ENCODE results near the gene PPIG. TPM values are rescaled to one million over a fixed set of nuclear protein-coding genes. Genes with fewer than 3 reads are reported as not detected.
"Not testable (repeated sequence)": the region's sequence is repeated elsewhere in the genome, so short reads cannot be mapped to it uniquely, and the experiment has no call there.

Gene PPIG
- total RNA-seq, 1 donor from 2014 or later, result 38.0 TPM

DNA sequence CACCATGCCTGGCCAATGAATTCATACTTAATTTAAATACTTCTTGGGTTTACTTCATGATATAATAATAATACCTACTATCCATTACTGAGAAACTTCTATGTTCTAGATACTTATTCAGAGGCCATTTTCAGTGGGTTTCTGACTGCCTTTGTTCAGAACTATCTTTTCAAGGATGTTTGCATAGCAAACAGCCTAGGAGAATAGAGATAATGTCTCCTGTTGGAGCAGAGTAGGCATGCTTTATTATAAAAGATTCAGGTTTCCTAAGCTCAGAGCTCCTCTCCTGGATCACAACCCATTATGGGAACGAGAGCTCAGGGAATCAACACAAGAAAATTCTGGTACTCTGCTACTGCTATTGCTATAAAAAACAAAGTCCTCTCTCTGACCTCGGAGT lies 21.6 kb upstream of the PPIG start:
- no peak overlapping the region for H3K4me3 ChIP-seq
- no peaks in the 10 kb centered on the region for H3K4me1 ChIP-seq
- H3K27me3 ChIP-seq (ENCODE audit: low read depth), result no peaks in the 10 kb centered on the region
- H3K27ac ChIP-seq (replicated peaks), result no peak overlapping the region
- intact Hi-C loops (cut with micrococcal nuclease), result no loop called here
- TF ChIP-seq, protein P1, sequence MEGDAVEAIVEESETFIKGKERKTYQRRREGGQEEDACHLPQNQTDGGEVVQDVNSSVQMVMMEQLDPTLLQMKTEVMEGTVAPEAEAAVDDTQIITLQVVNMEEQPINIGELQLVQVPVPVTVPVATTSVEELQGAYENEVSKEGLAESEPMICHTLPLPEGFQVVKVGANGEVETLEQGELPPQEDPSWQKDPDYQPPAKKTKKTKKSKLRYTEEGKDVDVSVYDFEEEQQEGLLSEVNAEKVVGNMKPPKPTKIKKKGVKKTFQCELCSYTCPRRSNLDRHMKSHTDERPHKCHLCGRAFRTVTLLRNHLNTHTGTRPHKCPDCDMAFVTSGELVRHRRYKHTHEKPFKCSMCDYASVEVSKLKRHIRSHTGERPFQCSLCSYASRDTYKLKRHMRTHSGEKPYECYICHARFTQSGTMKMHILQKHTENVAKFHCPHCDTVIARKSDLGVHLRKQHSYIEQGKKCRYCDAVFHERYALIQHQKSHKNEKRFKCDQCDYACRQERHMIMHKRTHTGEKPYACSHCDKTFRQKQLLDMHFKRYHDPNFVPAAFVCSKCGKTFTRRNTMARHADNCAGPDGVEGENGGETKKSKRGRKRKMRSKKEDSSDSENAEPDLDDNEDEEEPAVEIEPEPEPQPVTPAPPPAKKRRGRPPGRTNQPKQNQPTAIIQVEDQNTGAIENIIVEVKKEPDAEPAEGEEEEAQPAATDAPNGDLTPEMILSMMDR (IDR thresholded peaks at IDR 0.05; ENCODE audit: borderline replicate concordance), result no peak
- peaks cover 55% of the 10 kb centered on the region for H3K36me3 ChIP-seq
- H3K9me3 ChIP-seq (replicated peaks), result no peaks in the 10 kb centered on the region
- no peak for DNase-seq

DNA sequence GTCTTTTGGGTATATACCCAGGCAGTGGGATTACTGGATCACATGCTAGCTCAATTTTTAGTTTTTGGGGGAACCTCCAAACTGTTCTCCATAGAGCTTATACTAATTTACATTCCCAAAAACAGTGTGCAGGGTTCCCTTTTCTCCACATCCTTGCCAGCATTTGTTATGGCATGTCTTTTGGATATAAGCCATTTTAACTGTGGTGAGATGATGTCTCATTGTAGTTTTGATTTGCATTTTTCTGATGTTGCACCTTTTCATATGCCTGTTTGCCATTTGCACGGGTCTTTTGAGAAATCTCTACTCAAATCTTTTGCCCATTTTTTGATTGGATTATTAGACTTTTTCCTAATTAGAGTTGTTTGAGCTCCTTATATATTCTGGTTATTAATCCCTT lies 18.5 kb upstream of the PPIG start:
- DNase-seq, result no peak
- intact Hi-C loops (cut with micrococcal nuclease), result no loop called here
- no peak overlapping the region for H3K27ac ChIP-seq (replicated peaks)
- no peak overlapping the region for H3K4me3 ChIP-seq
- peaks cover 31% of the 10 kb centered on the region for H3K36me3 ChIP-seq
- H3K9me3 ChIP-seq (replicated peaks), result no peaks in the 10 kb centered on the region
- TF ChIP-seq, protein P1 (IDR thresholded peaks at IDR 0.05; ENCODE audit: borderline replicate concordance), result no peak
- H3K4me1 ChIP-seq, result peaks cover 14% of the 10 kb centered on the region
- no peaks in the 10 kb centered on the region for H3K27me3 ChIP-seq (ENCODE audit: low read depth)

DNA sequence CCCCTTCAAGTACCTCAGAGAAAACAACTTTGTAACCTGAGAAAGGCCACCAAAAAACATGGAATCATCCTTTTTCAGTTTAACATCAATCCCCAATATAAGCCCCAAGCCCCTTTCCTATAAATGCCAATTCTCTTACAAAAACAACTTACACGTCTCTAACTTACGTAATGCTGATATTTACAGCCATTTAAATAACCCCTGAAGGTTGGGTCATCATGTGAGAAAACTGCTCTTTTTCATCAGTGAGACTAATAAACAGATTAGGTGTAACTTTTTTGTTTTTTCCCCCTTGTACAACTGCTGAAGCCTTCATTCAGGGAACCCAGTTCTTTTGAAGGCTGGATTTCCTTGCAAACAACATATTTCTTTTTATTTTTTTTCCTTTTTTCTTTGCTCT lies 14.2 kb upstream of the PPIG start:
- TF ChIP-seq, protein P1 (IDR thresholded peaks at IDR 0.05; ENCODE audit: borderline replicate concordance), result no peak
- intact Hi-C loops (cut with micrococcal nuclease), result no loop called here
- Histone ChIP-seq H3K4me3 (no peak overlapping the region), H3K4me1 (peaks cover 42% of the 10 kb centered on the region), H3K36me3 (peaks cover 18% of the 10 kb centered on the region), H3K27me3 (ENCODE audit: low read depth) (no peaks in the 10 kb centered on the region), H3K27ac (replicated peaks) (no peak overlapping the region), H3K9me3 (replicated peaks) (no peaks in the 10 kb centered on the region)
- DNase-seq, result no peak

DNA sequence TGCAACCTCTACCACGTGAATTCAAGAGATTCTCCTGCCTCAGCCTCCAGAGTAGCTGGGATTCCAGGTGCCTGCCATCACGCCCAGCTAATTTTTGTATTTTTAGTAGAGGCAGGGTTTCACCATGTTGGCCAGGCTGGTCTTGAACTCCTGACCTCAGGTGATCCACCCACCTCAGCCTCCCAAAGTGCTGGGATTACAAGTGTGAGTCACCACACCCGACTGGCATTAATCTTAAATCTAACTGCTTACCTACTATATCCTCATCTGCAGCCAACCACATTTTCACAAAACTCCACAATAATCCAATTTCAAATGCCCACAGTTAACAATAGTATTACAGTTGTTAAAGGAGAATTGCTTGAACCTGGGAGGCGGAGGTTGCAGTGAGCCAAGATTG lies 13.4 kb upstream of the PPIG start:
- H3K9me3 ChIP-seq (replicated peaks); H3K27ac ChIP-seq (replicated peaks); DNase-seq; intact Hi-C loops (cut with micrococcal nuclease); H3K4me3 ChIP-seq; H3K27me3 ChIP-seq (ENCODE audit: low read depth): not testable (repeated sequence)
- H3K36me3 ChIP-seq, result peaks cover 13% of the 10 kb centered on the region
- H3K4me1 ChIP-seq, result peaks cover 42% of the 10 kb centered on the region

DNA sequence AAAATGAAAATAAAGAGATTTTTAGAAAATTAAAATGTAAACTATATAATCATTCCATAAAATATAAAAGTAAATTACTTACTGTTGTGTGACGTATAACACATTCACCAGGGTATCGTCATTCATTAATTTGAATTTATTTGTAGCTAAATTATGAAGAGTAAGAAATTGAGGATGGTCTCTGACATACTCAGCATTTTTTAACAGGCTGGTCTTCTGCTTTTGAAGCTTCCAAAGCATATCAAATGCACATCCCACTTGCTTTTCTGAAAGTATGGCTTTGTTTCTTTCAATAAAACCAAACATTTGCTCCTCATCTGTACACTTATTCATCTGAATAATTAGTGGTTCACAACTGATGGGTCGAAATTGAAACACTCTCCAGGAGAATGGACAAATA lies 12.6 kb upstream of the PPIG start:
- intact Hi-C loops (cut with micrococcal nuclease), result no loop called here
- H3K4me1 ChIP-seq, result peaks cover 42% of the 10 kb centered on the region

DNA sequence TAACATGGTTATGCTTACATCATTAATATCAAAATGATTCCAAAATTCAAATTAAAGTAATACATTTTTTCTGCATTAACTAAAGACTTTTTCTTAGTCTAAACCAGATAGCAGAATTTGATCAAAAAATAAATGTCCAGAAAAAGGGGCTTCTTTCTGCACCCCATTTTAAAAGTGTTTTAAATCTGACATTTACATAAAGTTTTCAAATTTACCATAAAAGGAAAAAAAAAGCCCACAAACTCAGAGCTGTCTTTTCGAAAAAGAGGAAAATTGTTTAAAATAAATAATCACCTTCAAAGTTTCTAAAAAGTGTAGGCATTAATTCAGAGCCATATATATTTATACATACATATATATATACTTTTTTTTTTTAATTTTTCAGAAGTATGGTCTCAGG lies 12.0 kb upstream of the PPIG start:
- no peak overlapping the region for H3K27ac ChIP-seq (replicated peaks)

More for the DNA sequence above, 12.6 kb upstream of the PPIG start:
- no peak for DNase-seq
- Histone ChIP-seq H3K9me3 (replicated peaks) (no peaks in the 10 kb centered on the region), H3K36me3 (peaks cover 4% of the 10 kb centered on the region), H3K27ac (replicated peaks) (no peak overlapping the region), H3K4me3 (peak overlapping the region; percentile 79), H3K27me3 (ENCODE audit: low read depth) (no peaks in the 10 kb centered on the region)
- TF ChIP-seq, protein P1 (IDR thresholded peaks at IDR 0.05; ENCODE audit: borderline replicate concordance), result no peak

More for the DNA sequence above, 12.0 kb upstream of the PPIG start:
- Histone ChIP-seq H3K36me3 (no peaks in the 10 kb centered on the region), H3K27me3 (ENCODE audit: low read depth) (no peaks in the 10 kb centered on the region), H3K4me3 (peak overlapping the region; percentile 79), H3K9me3 (replicated peaks) (no peaks in the 10 kb centered on the region), H3K4me1 (peaks cover 42% of the 10 kb centered on the region)
- intact Hi-C loops (cut with micrococcal nuclease), result no loop called here
- TF ChIP-seq, protein P1 (IDR thresholded peaks at IDR 0.05; ENCODE audit: borderline replicate concordance), result no peak
- no peak for DNase-seq
